K562 (cell line): ENCODE results near the gene TUB. TPM values are rescaled to one million over a fixed set of nuclear protein-coding genes. Genes with fewer than 3 reads are reported as not detected.

Experiments used
- ATAC-seq: fragments of 200-7000 bp; cut with Tn5 transposase; 3 replicates; pipeline ENCODE4 v1.9.1; 2020; ENCODE audit warnings: moderate library complexity
- BruUV-seq: library from RNA; stranded (reverse); fragments of 400-500 nt; replicated peaks from 2 replicates; lab custom pipeline; 2021; lab: Mats Ljungman, UMichigan
- CTCF ChIA-PET: fragments of 300-600 bp; formaldehyde crosslinking; extraction: SDS; loops from one replicate; lab custom pipeline; 2021; ENCODE audit warnings: low intra/inter-chr PET ratio; lab: Yijun Ruan, JAX
- POLR2A ChIA-PET: fragments of 300-600, 350-650 bp; sonication (Branson Sonifier 250); formaldehyde crosslinking; extraction: SDS; loops from one replicate; lab custom pipeline; 2021; ENCODE audit warnings: antibody characterized with exemption, inconsistent platforms; lab: Yijun Ruan, JAX
- DNase-seq, 4 experiments: peaks; one replicate each; pipeline versions ENCODE4 v3.0.0 to v3.0.0-alpha.2; 2011 to 2018; ENCODE audit warnings: low spot score in 3 of 4, mixed read lengths in 3 of 4; ENCODE audit errors: extremely low read depth in 1 of 4
- FAIRE-seq: peaks from 2 replicates; lab custom pipeline; 2011; peaks lifted over from hg19 to GRCh38; lab: Jason Lieb, UNC
- H2AFZ ChIP-seq: 2 replicates; pipeline ENCODE4 v1.6.0; 2011; ENCODE audit warnings: low read depth, low read length, control low read depth, inconsistent platforms
- H3K27ac ChIP-seq: fragments of 200-600 bp; 3 replicates; pipeline ENCODE4 v1.8.0; 2011; ENCODE audit warnings: low read depth, mild to moderate bottlenecking, control low read depth, inconsistent platforms, low read length, moderate library complexity, mixed read lengths; ENCODE audit errors: extremely low read depth
- H3K27me3 ChIP-seq, 2 experiments: fragments of 300-600 bp in 1 of 2; 2 replicates in 1 of 2; 3 replicates in 1 of 2; pipeline versions ENCODE4 v1.6.0 to v1.8.0; 2011; ENCODE audit warnings: inconsistent platforms in 2 of 2, low read length in 2 of 2, mild to moderate bottlenecking in 1 of 2, mixed read lengths in 1 of 2, moderate library complexity in 1 of 2; ENCODE audit not compliant: control insufficient read depth in 2 of 2, insufficient read depth in 2 of 2
- H3K36me3 ChIP-seq: fragments of 300-600 bp; 3 replicates; pipeline ENCODE4 v1.8.0; 2011; ENCODE audit warnings: mild to moderate bottlenecking, low read length, inconsistent platforms; ENCODE audit not compliant: control insufficient read depth, insufficient read depth
- H3K4me1 ChIP-seq, 2 experiments: fragments of 200-600 bp in 1 of 2; replicated peaks in 1 of 2; 2 replicates in 1 of 2; 3 replicates in 1 of 2; pipeline versions ENCODE4 v1.5.1 to v1.8.0; 2011; ENCODE audit warnings: inconsistent platforms in 2 of 2, low read length in 2 of 2, mild to moderate bottlenecking in 1 of 2, mixed read lengths in 1 of 2, moderate library complexity in 1 of 2; ENCODE audit not compliant: control insufficient read depth in 2 of 2, insufficient read depth in 2 of 2
- H3K4me2 ChIP-seq: 2 replicates; pipeline ENCODE4 v1.6.1; 2011; ENCODE audit warnings: low read length, control low read depth, inconsistent platforms, mixed read lengths; ENCODE audit not compliant: insufficient read depth
- H3K4me3 ChIP-seq: fragments of 200-600 bp; sonication (generic), shearing (Covaris generic); 2 replicates; pipeline ENCODE4 v1.5.1; 2016; ENCODE audit warnings: control low read depth, inconsistent platforms
- H3K79me2 ChIP-seq: fragments of 200-600 bp; 3 replicates; pipeline ENCODE4 v1.8.0; 2011; ENCODE audit warnings: low read length, inconsistent platforms; ENCODE audit not compliant: control insufficient read depth, insufficient read depth
- H3K9ac ChIP-seq, 2 experiments: 2 replicates each; pipeline versions ENCODE4 v1.6.0 to v1.6.1; 2011; ENCODE audit warnings: low read depth in 2 of 2, low read length in 2 of 2, control low read depth in 1 of 2, inconsistent platforms in 1 of 2, mild to moderate bottlenecking in 1 of 2, mixed read lengths in 1 of 2; ENCODE audit not compliant: insufficient read depth in 1 of 2
- H3K9me1 ChIP-seq: one replicate; pipeline ENCODE4 v1.6.0; 2011; ENCODE audit warnings: inconsistent platforms, mild to moderate bottlenecking, low read length, moderate library complexity; ENCODE audit not compliant: control insufficient read depth, insufficient read depth
- H3K9me3 ChIP-seq: replicated peaks from 2 replicates; pipeline ENCODE4 v1.5.1; 2011; ENCODE audit warnings: low read depth, low read length, inconsistent platforms; ENCODE audit not compliant: control insufficient read depth, insufficient read depth
- H4K20me1 ChIP-seq: replicated peaks from 2 replicates; pipeline ENCODE4 v1.6.1; 2011; ENCODE audit warnings: low read length, inconsistent platforms, mixed read lengths; ENCODE audit not compliant: control insufficient read depth, insufficient read depth
- ATF1 ChIP-seq, 2 experiments: fragments of 450-650 bp in 1 of 2; IDR thresholded peaks; 2 replicates each; pipeline ENCODE4 v1.6.1; 2016; ENCODE audit warnings: missing compliant biosample characterization in 1 of 2, missing genetic modification characterization in 1 of 2
- BRD4 ChIP-seq: fragments of 200-600 bp; sonication (generic); IDR thresholded peaks from 2 replicates; pipeline ENCODE4 v1.6.1; 2017; ENCODE audit warnings: inconsistent platforms
- HDAC1 ChIP-seq, 2 experiments: fragments of 450-650 bp; IDR thresholded peaks; 2 replicates each; pipeline ENCODE4 v1.6.1; 2016 to 2017; ENCODE audit warnings: inconsistent platforms in 1 of 2, mild to moderate bottlenecking in 1 of 2, moderate library complexity in 1 of 2
- HSF4 ChIP-seq: fragments of 250-450 bp; sonication (Bioruptor Pico); IDR thresholded peaks from 2 replicates; pipeline ENCODE4 v2.1.2; 2022; ENCODE audit warnings: mild to moderate bottlenecking, moderate library complexity, borderline replicate concordance
- KLF1 ChIP-seq: fragments of 450-650 bp; IDR thresholded peaks from 2 replicates; pipeline ENCODE4 v1.6.1; 2016; ENCODE audit warnings: missing genetic modification characterization, missing compliant biosample characterization
- SMAD3 ChIP-seq: fragments of 450-650 bp; formaldehyde crosslinking; conservative IDR thresholded peaks from 2 replicates; pipeline ENCODE4 v1.4.0; 2020; ENCODE audit warnings: mild to moderate bottlenecking
- TCF7 ChIP-seq: sonication (generic); IDR thresholded peaks from 2 replicates; pipeline ENCODE4 v1.6.1; 2016; ENCODE audit warnings: antibody characterized with exemption, borderline replicate concordance
- YBX1 ChIP-seq: fragments of 450-650 bp; IDR thresholded peaks from 2 replicates; pipeline ENCODE4 v1.7.1; 2016; ENCODE audit warnings: mild to moderate bottlenecking
- ZNF324 ChIP-seq: fragments of 250-450 bp; sonication (Bioruptor Pico); IDR thresholded peaks from 2 replicates; pipeline ENCODE4 v1.4.0; 2020; ENCODE audit warnings: mild to moderate bottlenecking
- WGBS: fragments of 100-300 bp; shearing (Covaris generic); methylation state at CpG from one replicate; pipeline ENCODE4 v1.1.6; 2016; ENCODE audit warnings: low coverage, mixed read lengths; ENCODE audit not compliant: insufficient coverage; ENCODE audit errors: missing lambda C conversion rate; 5-methylcytosine and 5-hydroxymethylcytosine counted together
- in situ Hi-C: fragments of 300-500 bp; cut with MboI; formaldehyde crosslinking; loops from 4 replicates; pipeline ENCODE4 v1.15.0; 2018; ENCODE audit warnings: inconsistent platforms, mixed read lengths
- intact Hi-C: fragments of 100-400 bp; cut with micrococcal nuclease; formaldehyde crosslinking; loops from 2 replicates; pipeline ENCODE4 v1.14.2; 2022
- polyA plus RNA-seq, 8 experiments: library from polyadenylated mRNA; depleted of rRNA in 4 of 8; stranded (reverse) in 5 of 8; unstranded in 3 of 8; fragments of >200 nt; fragmentation: Nextera tagmentation in 2 of 8; fragmentation: Illumina TruSeq in 1 of 8; extraction: Ambion mirVana in 2 of 8; extraction: Trizol in 1 of 8; gene quantifications; 2 replicates each; pipeline versions ENCODE4 v1.2.1 to v1.2.3, GENCODE V29; 2011 to 2014; ENCODE audit warnings: inconsistent platforms in 1 of 8, missing spikeins in 1 of 8
- total RNA-seq, 7 experiments: library from RNA; depleted of rRNA in 6 of 7; stranded (reverse); fragments of >200 nt in 6 of 7; fragmentation: Illumina TruSeq in 2 of 7; extraction: Trizol in 2 of 7; gene quantifications; 2 replicates each; pipeline versions ENCODE4 v1.2.1 to v1.2.3, GENCODE V29; 2011 to 2021; ENCODE audit warnings: low replicate concordance in 1 of 7

TUB gene
- total and polyA plus RNA-seq, 9 of the 15 experiments (the other 6 are each of a cell fraction or from before 2014, with no cell fraction given) = not detected

- Histone ChIP-seq H3K27me3 (peaks cover 4 to 22% of the 10 kb centered on the region in 2 experiments; a peak in 3 of 5 replicates), H3K9me3 (no peaks in the 10 kb centered on the region), H3K9ac (no peak overlapping the region), H3K4me1 (no peaks in the 10 kb centered on the region; a peak in 1 of 5 replicates), H3K27ac (no peak overlapping the region), H4K20me1 (no peaks in the 10 kb centered on the region; the same call in 1 of the 2 replicates), H3K4me3 (no peak overlapping the region), H3K9me1 (no peaks in the 10 kb centered on the region), H3K4me2 (no peak overlapping the region), H3K36me3 (no peaks in the 10 kb centered on the region), H3K79me2 (no peaks in the 10 kb centered on the region), H2AFZ (no peak overlapping the region)
- TF ChIP-seq KLF1 (tag) (no peak), ZNF324 (CRISPR knock-in tag) (no peak), SMAD3 (CRISPR knock-in tag) (no peak), ATF1 (CRISPR knock-in tag; IDR thresholded peaks at IDR 0.05) (no peak), ATF1 (tag; IDR thresholded peaks at IDR 0.05) (no peak), BRD4 (no peak), HSF4 (CRISPR knock-in tag) (no peak), HDAC1 (IDR thresholded peaks at IDR 0.05) (no peak), YBX1 (no peak), TCF7 (no peak)
- CTCF ChIA-PET = interaction anchor here (0.7 kb wide), 1 partner anchor 35 kb away, joined by 3 read pairs; no protein-coding TSS in a partner anchor
- FAIRE-seq = no peak
- ATAC-seq = no peak
- in situ Hi-C loops (no loop called here), intact Hi-C loops (no loop called here)
- POLR2A ChIA-PET = interaction anchor here (0.6 kb wide), 1 partner anchor 632 kb away, joined by 3 read pairs; no protein-coding TSS in a partner anchor
- WGBS = 4% methylated on average over 10 of the region's 10 CpGs
- BruUV-seq = no TSS peak
- DNase-seq = no peak
Measured at GRCh38 chr11:8055836-8056526, 25.0 kb upstream of the TUB start.
